NB4 (cell line): ENCODE data around the gene TYW1.
"Not testable (repeated sequence)": the region's sequence is repeated elsewhere in the genome, so short reads cannot be mapped to it uniquely, and the experiment has no call there.

Experiments used
- CTCF ChIP-seq: IDR thresholded peaks from one replicate; pipeline ENCODE4 v1.5.1; 2012; ENCODE audit warnings: low read depth, low read length
- MAX ChIP-seq: IDR thresholded peaks from 2 replicates; pipeline ENCODE4 v1.6.1; 2011; ENCODE audit warnings: low read depth, low read length
- MYC ChIP-seq: IDR thresholded peaks from 2 replicates; pipeline ENCODE4 v1.6.1; 2011; ENCODE audit warnings: low read depth, low read length
- POLR2A ChIP-seq: IDR thresholded peaks from 2 replicates; pipeline ENCODE4 v1.6.1; 2011; ENCODE audit warnings: mild to moderate bottlenecking; ENCODE audit not compliant: insufficient read length; ENCODE audit errors: extremely low read depth

- TF ChIP-seq MAX, CTCF, POLR2A, MYC: not testable (repeated sequence)
Observed at GRCh38 chr7:67134912-67135311, 138.3 kb downstream of the TYW1 start.
